H1 (cell line): ENCODE data around the gene HHIP. TPM values are rescaled to one million over a fixed set of nuclear protein-coding genes. Genes with fewer than 3 reads are reported as not detected.

Experiments
- CTCF ChIA-PET: fragments of 300-600 bp; sonication (Branson Sonifier 250); formaldehyde crosslinking; loops from one replicate; lab custom pipeline; 2021; ENCODE audit not compliant: partially characterized antibody; lab: Charles Lee
- POLR2A ChIA-PET: fragments of 300-600 bp; sonication (Branson Sonifier 250); formaldehyde crosslinking; loops from one replicate; lab custom pipeline; 2021; ENCODE audit warnings: inconsistent platforms; ENCODE audit not compliant: partially characterized antibody; lab: Charles Lee
- DNase-seq, 2 experiments: peaks; one replicate each; pipeline versions ENCODE4 v3.0.0 to v3.0.0-alpha.2; 2010 to 2022; ENCODE audit warnings: low spot score in 2 of 2, low read depth in 1 of 2, mixed read lengths in 1 of 2
- FAIRE-seq: peaks from 2 replicates; lab custom pipeline; 2011; peaks lifted over from hg19 to GRCh38; lab: Jason Lieb, UNC
- H2AFZ ChIP-seq: 2 replicates; pipeline ENCODE4 v1.8.1; 2012; ENCODE audit warnings: low read length, inconsistent platforms
- H2AK5ac ChIP-seq: 2 replicates; pipeline ENCODE4 v1.6.1; 2013; ENCODE audit warnings: low read depth, low read length
- H2BK120ac ChIP-seq: replicated peaks from 2 replicates; pipeline ENCODE3; 2013; ENCODE audit warnings: low read depth, low read length, inconsistent platforms
- H2BK12ac ChIP-seq: 2 replicates; pipeline ENCODE4 v1.6.1; 2013; ENCODE audit warnings: low read depth, low read length
- H2BK15ac ChIP-seq: 2 replicates; pipeline ENCODE4 v1.6.1; 2013; ENCODE audit warnings: low read length
- H2BK20ac ChIP-seq: 2 replicates; pipeline ENCODE4 v1.6.1; 2013; ENCODE audit warnings: low read length
- H2BK5ac ChIP-seq: 2 replicates; pipeline ENCODE4 v1.6.1; 2013; ENCODE audit warnings: low read depth, low read length
- H3K14ac ChIP-seq: 2 replicates; pipeline ENCODE4 v1.6.1; 2013; ENCODE audit warnings: inconsistent platforms; ENCODE audit not compliant: insufficient read length
- H3K18ac ChIP-seq: 2 replicates; pipeline ENCODE4 v1.6.1; 2013; ENCODE audit warnings: low read length; ENCODE audit errors: extremely low read depth
- H3K23ac ChIP-seq: 2 replicates; pipeline ENCODE4 v1.6.1; 2013; ENCODE audit warnings: inconsistent platforms; ENCODE audit not compliant: insufficient read length
- H3K23me2 ChIP-seq: 2 replicates; pipeline ENCODE4 v1.6.1; 2013; ENCODE audit warnings: low read depth, low read length
- H3K27ac ChIP-seq: 2 replicates; pipeline ENCODE4 v1.6.1; 2011; ENCODE audit warnings: low read depth, low read length, inconsistent platforms
- H3K27me3 ChIP-seq, 4 experiments: replicated peaks in 1 of 4; 1 replicate in 1 of 4; 2 replicates in 3 of 4; pipeline versions ENCODE4 v1.6.1 to v1.8.1; 2011 to 2013; ENCODE audit warnings: low read length in 3 of 4, mild to moderate bottlenecking in 3 of 4, inconsistent platforms in 2 of 4, mixed read lengths in 2 of 4, moderate library complexity in 1 of 4; ENCODE audit not compliant: control insufficient read depth in 3 of 4, insufficient read depth in 3 of 4; ENCODE audit errors: extremely low read depth in 1 of 4
- H3K36me3 ChIP-seq, 4 experiments: 2 replicates each; pipeline versions ENCODE4 v1.6.1 to v1.8.1; 2011 to 2013; ENCODE audit warnings: mild to moderate bottlenecking in 4 of 4, low read length in 3 of 4, moderate library complexity in 2 of 4, control low read depth in 1 of 4, inconsistent platforms in 1 of 4; ENCODE audit not compliant: insufficient read depth in 4 of 4, control insufficient read depth in 2 of 4
- H3K4ac ChIP-seq: replicated peaks from 2 replicates; pipeline ENCODE3; 2013; ENCODE audit warnings: low read length, low read depth, mixed read lengths, inconsistent platforms; ENCODE audit not compliant: insufficient read length
- H3K4me1 ChIP-seq, 4 experiments: replicated peaks in 1 of 4; 1 replicate in 1 of 4; 2 replicates in 3 of 4; pipeline versions ENCODE4 v1.6.1 to v1.8.1; 2011 to 2013; ENCODE audit warnings: low read length in 3 of 4, inconsistent platforms in 2 of 4, mixed read lengths in 1 of 4; ENCODE audit not compliant: insufficient read depth in 4 of 4, control insufficient read depth in 3 of 4
- H3K4me2 ChIP-seq, 2 experiments: 2 replicates each; pipeline versions ENCODE4 v1.6.1 to v1.8.1; 2011 to 2013; ENCODE audit warnings: low read depth in 2 of 2, low read length in 2 of 2, control low read depth in 1 of 2, inconsistent platforms in 1 of 2, mild to moderate bottlenecking in 1 of 2; ENCODE audit not compliant: insufficient read depth in 1 of 2
- H3K4me3 ChIP-seq, 4 experiments: fragments of 200-600, 300-600 bp in 1 of 4; sonication (generic), shearing (Covaris generic), sonication (Bioruptor Twin) in 1 of 4; 2 replicates each; pipeline versions ENCODE4 v1.5.1 to v1.8.1; 2011 to 2016; ENCODE audit warnings: low read length in 4 of 4, low read depth in 3 of 4, control low read depth in 2 of 4, inconsistent platforms in 2 of 4, mild to moderate bottlenecking in 2 of 4, mixed read lengths in 1 of 4, moderate library complexity in 1 of 4; ENCODE audit not compliant: insufficient read depth in 2 of 4; ENCODE audit errors: extremely low read depth in 1 of 4
- H3K56ac ChIP-seq: replicated peaks from 2 replicates; pipeline ENCODE3; 2013; ENCODE audit warnings: low read depth, mild to moderate bottlenecking, mixed read lengths, low read length, inconsistent platforms; ENCODE audit not compliant: insufficient read length
- H3K79me1 ChIP-seq: 2 replicates; pipeline ENCODE4 v1.6.1; 2013; ENCODE audit warnings: low read depth, low read length, control low read depth
- H3K79me2 ChIP-seq, 2 experiments: 2 replicates each; pipeline versions ENCODE4 v1.6.1 to v1.8.1; 2012 to 2013; ENCODE audit warnings: low read length in 2 of 2, mild to moderate bottlenecking in 2 of 2, inconsistent platforms in 1 of 2; ENCODE audit not compliant: insufficient read depth in 2 of 2, control insufficient read depth in 1 of 2
- H3K9ac ChIP-seq, 4 experiments: replicated peaks in 1 of 4; 1 replicate in 1 of 4; 2 replicates in 3 of 4; pipeline versions ENCODE4 v1.6.1 to v1.8.1; 2011 to 2013; ENCODE audit warnings: low read depth in 3 of 4, low read length in 3 of 4, control low read depth in 2 of 4, mild to moderate bottlenecking in 2 of 4, moderate library complexity in 2 of 4, inconsistent platforms in 1 of 4; ENCODE audit errors: extremely low read depth in 1 of 4
- H3K9me3 ChIP-seq, 2 experiments: 2 replicates each; pipeline versions ENCODE4 v1.6.1 to v1.8.1; 2012 to 2013; ENCODE audit warnings: mild to moderate bottlenecking in 2 of 2, moderate library complexity in 2 of 2, control low read depth in 1 of 2, inconsistent platforms in 1 of 2, low read depth in 1 of 2, low read length in 1 of 2, mixed read lengths in 1 of 2; ENCODE audit not compliant: insufficient read depth in 2 of 2
- H4K20me1 ChIP-seq, 2 experiments: replicated peaks in 1 of 2; 2 replicates each; pipeline versions ENCODE3 to v1.8.1; 2011 to 2013; ENCODE audit warnings: inconsistent platforms in 2 of 2, low read length in 2 of 2, mild to moderate bottlenecking in 1 of 2; ENCODE audit not compliant: insufficient read depth in 2 of 2, control insufficient read depth in 1 of 2
- H4K5ac ChIP-seq: 2 replicates; pipeline ENCODE4 v1.6.1; 2013; ENCODE audit warnings: low read length, low read depth, mixed read lengths, inconsistent platforms; ENCODE audit not compliant: insufficient read length
- H4K8ac ChIP-seq: 2 replicates; pipeline ENCODE4 v1.8.0; 2013; ENCODE audit warnings: mild to moderate bottlenecking, moderate library complexity, low read length, inconsistent platforms; ENCODE audit not compliant: insufficient read depth; ENCODE audit errors: extremely low read depth
- H4K91ac ChIP-seq: replicated peaks from 2 replicates; pipeline ENCODE3; 2013; ENCODE audit warnings: low read length, mixed read lengths, inconsistent platforms; ENCODE audit not compliant: insufficient read length
- CHD1 ChIP-seq: IDR thresholded peaks from 2 replicates; pipeline ENCODE4 v1.6.1; 2012; ENCODE audit warnings: low read depth, low read length, improper control_type of control experiment
- EZH2 ChIP-seq: fragments of 200-600 bp; sonication (generic); IDR thresholded peaks from 2 replicates; pipeline ENCODE4 v1.7.1; 2012; ENCODE audit warnings: low read depth, mild to moderate bottlenecking, moderate library complexity, low read length, inconsistent platforms; ENCODE audit not compliant: severe bottlenecking
- POLR2A ChIP-seq, 2 experiments: IDR thresholded peaks; 1 replicate in 1 of 2; 2 replicates in 1 of 2; pipeline ENCODE4 v1.6.1; 2011; ENCODE audit warnings: low read depth in 2 of 2, low read length in 2 of 2, mild to moderate bottlenecking in 2 of 2; ENCODE audit errors: control extremely low read depth in 1 of 2
- POLR2AphosphoS5 ChIP-seq: IDR thresholded peaks from 2 replicates; pipeline ENCODE4 v1.6.1; 2011; ENCODE audit warnings: low read depth, low read length
- POU5F1 ChIP-seq: IDR thresholded peaks from 2 replicates; pipeline ENCODE4 v1.6.1; 2011; ENCODE audit warnings: low read depth, mild to moderate bottlenecking, low read length, moderate library complexity
- RAD21 ChIP-seq, 2 experiments: IDR thresholded peaks in 1 of 2; conservative IDR thresholded peaks in 1 of 2; 2 replicates each; pipeline ENCODE4 v1.6.1; 2011; ENCODE audit warnings: low read depth in 2 of 2, low read length in 2 of 2, improper control_type of control experiment in 1 of 2, inconsistent platforms in 1 of 2, mild to moderate bottlenecking in 1 of 2, moderate library complexity in 1 of 2
- SIRT6 ChIP-seq: IDR thresholded peaks from one replicate; pipeline ENCODE4 v1.7.1; 2012; ENCODE audit warnings: low read length, inconsistent platforms
- SP2 ChIP-seq: IDR thresholded peaks from 2 replicates; pipeline ENCODE4 v1.6.1; 2012; ENCODE audit warnings: mild to moderate bottlenecking, low read length, inconsistent platforms
- TCF12 ChIP-seq: IDR thresholded peaks from 2 replicates; pipeline ENCODE4 v1.6.1; 2011; ENCODE audit warnings: low read depth, mild to moderate bottlenecking, low read length
- ZNF274 ChIP-seq: IDR thresholded peaks from 2 replicates; pipeline ENCODE4 v1.7.0; 2012; ENCODE audit warnings: low read length, borderline replicate concordance; ENCODE audit errors: extremely low read depth
- WGBS, 2 experiments: shearing (Covaris generic) in 1 of 2; methylation state at CpG; one replicate each; pipeline versions ENCODE4 v1.1.6 to v1.1.7; 2013 to 2015; ENCODE audit warnings: low lambda C conversion rate in 2 of 2, mixed read lengths in 2 of 2, inconsistent platforms in 1 of 2, low coverage in 1 of 2, missing lambda C conversion rate in 1 of 2; ENCODE audit not compliant: insufficient replicate concordance in 2 of 2, insufficient coverage in 1 of 2, insufficient read length in 1 of 2; ENCODE audit errors: extremely low coverage in 1 of 2, missing lambda C conversion rate in 1 of 2; 5-methylcytosine and 5-hydroxymethylcytosine counted together
- polyA plus RNA-seq, 7 experiments: library from polyadenylated mRNA; depleted of rRNA in 3 of 7; stranded (reverse) in 5 of 7; unstranded in 2 of 7; fragments of >200 nt in 5 of 7; fragments of 200-250 nt in 2 of 7; gene quantifications; 1 replicate in 5 of 7; 2 replicates in 1 of 7; 4 replicates in 1 of 7; pipeline versions ENCODE4 v1.2.1 to v1.2.3, GENCODE V29; 2011 to 2013; ENCODE audit warnings: missing spikeins in 2 of 7, mixed read lengths in 2 of 7
- total RNA-seq: library from RNA; stranded (reverse); fragmentation: NEBNext Ultra II Directional; extraction: Animal tissue kit (Norgen Biotek cat#: 25700); gene quantifications from 2 replicates; pipeline ENCODE4 v1.2.1, GENCODE V29; 2021
- TF ChIP-seq, protein P1 (sequence below): IDR thresholded peaks from 2 replicates; pipeline ENCODE4 v1.6.1; 2012; ENCODE audit warnings: low read length, inconsistent platforms

HHIP gene
- total and polyA plus RNA-seq, 2 of the 8 experiments (the other 6 are each of a cell fraction or from before 2014, with no cell fraction given) = 0.05 to 1.3 TPM

DNA sequence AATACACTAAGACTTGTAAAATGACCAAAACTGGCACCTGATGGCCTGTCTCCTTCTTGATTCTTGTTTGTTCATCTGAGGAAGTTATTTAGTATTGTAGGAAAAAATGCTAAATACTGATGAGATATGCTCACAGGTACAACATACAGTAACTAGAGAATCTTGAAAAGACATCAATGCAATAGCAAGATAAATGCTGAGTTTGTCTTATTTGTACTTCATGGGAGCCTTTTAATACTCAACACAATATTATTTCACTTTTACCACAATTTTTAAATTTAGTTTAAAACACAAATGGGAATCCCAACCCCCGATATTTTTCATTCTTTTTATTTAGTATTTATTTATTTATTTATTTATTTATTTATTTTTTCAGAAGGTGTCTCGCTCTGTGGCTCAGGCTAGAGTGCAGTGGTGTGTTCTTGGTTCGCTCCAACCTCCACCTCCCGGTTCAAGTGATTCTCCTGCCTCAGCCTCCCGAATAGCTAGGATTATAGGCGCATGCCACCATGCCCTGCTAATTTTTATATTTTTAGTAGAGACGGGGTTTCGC lies 12.1 kb downstream of the HHIP start:
- no peaks in the 10 kb centered on the region for H4K20me1 ChIP-seq
- no peak overlapping the region for H2BK12ac ChIP-seq
- H3K9me3 ChIP-seq = no peaks in the 10 kb centered on the region
- H3K4me1 ChIP-seq = no peaks in the 10 kb centered on the region
- POLR2A ChIA-PET = no interaction called here
- no peak overlapping the region for H3K23ac ChIP-seq
- no peak overlapping the region for H2AFZ ChIP-seq
- no peaks in the 10 kb centered on the region for H3K36me3 ChIP-seq
- no peak for FAIRE-seq
- H3K18ac ChIP-seq = no peak overlapping the region
- H2BK5ac ChIP-seq = no peak overlapping the region
- no peak overlapping the region for H4K5ac ChIP-seq
- TF ChIP-seq POLR2AphosphoS5 = no peak
- TF ChIP-seq ZNF274 = no peak
- TF ChIP-seq, protein P1, sequence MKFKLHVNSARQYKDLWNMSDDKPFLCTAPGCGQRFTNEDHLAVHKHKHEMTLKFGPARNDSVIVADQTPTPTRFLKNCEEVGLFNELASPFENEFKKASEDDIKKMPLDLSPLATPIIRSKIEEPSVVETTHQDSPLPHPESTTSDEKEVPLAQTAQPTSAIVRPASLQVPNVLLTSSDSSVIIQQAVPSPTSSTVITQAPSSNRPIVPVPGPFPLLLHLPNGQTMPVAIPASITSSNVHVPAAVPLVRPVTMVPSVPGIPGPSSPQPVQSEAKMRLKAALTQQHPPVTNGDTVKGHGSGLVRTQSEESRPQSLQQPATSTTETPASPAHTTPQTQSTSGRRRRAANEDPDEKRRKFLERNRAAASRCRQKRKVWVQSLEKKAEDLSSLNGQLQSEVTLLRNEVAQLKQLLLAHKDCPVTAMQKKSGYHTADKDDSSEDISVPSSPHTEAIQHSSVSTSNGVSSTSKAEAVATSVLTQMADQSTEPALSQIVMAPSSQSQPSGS = no peak
- TF ChIP-seq SP2 = no peak
- TF ChIP-seq SIRT6 = no peak
- TF ChIP-seq POU5F1 = no peak
- no peak for TF ChIP-seq EZH2
- TF ChIP-seq CHD1 = no peak
- no peak for TF ChIP-seq RAD21 (IDR thresholded peaks at IDR 0.05 in 1 of 2, conservative IDR thresholded peaks at IDR 0.05 in 1 of 2; ENCODE audit: low read depth in 2 of 2, low read length in 2 of 2)
- TF ChIP-seq TCF12 = no peak
- TF ChIP-seq POLR2A (IDR thresholded peaks at IDR 0.05; ENCODE audit: control extremely low read depth in 1 of 2, low read depth in 2 of 2, low read length in 2 of 2) = no peak
- TF ChIP-seq, all 59 proteins: peak for 0
- Histone ChIP-seq H3K23me2 (no peaks in the 10 kb centered on the region), H3K79me1 (no peaks in the 10 kb centered on the region), H2BK15ac (no peak overlapping the region), H3K4me2 (no peak overlapping the region), H3K56ac (no peak overlapping the region), H3K27me3 (no peaks in the 10 kb centered on the region), H4K8ac (no peak overlapping the region), H2AK5ac (no peak overlapping the region), H2BK120ac (no peak overlapping the region), H3K27ac (no peak overlapping the region), H3K14ac (no peak overlapping the region), H3K4ac (no peak overlapping the region), H3K79me2 (no peaks in the 10 kb centered on the region), H4K91ac (no peak overlapping the region), H2BK20ac (no peak overlapping the region), H3K4me3 (no peak overlapping the region), H3K9ac (no peak overlapping the region)
- DNase-seq = no peak
- WGBS, 2 experiments = 91 to 100% methylated on average over 1 to 8 of the region's 8 CpGs
- CTCF ChIA-PET = interaction anchor here (1.1 kb wide), 1 partner anchor 15 kb away, joined by 3 read pairs; no protein-coding TSS in a partner anchor
